GM19372 (cell line): Measurements from ENCODE around the gene SYP.
"Not testable (repeated sequence)": the region's sequence is repeated elsewhere in the genome, so short reads cannot be mapped to it uniquely, and the experiment has no call there.

ENCODE experiments used
- ATAC-seq: cut with Tn5 transposase; IDR thresholded peaks from one replicate; pipeline ENCODE4 v1.9.1; 2021; ENCODE audit warnings: mild to moderate bottlenecking, low read depth, moderate library complexity; ENCODE audit not compliant: unreplicated experiment

Gene SYP

DNA sequence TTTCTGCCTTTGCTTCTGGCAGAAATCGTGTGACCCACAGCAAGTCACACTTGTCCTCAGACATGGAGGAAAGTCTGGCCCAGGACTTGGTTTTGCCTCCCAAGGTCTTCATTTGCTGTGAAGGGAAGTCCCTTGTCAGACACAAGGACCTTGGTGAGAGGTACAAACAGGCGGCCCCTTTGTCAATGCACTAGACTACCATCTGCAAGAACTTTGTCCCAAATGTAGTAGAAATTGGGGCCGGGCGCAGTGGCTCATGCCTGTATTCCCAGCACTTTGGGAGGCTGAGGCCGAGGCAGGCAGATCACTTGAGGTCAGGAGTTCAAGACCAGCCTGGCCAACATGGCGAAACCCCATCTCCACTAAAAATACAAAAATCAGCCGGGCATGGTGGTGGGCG is 26.4 kb downstream of the SYP start:
- ATAC-seq, result not testable (repeated sequence)

DNA sequence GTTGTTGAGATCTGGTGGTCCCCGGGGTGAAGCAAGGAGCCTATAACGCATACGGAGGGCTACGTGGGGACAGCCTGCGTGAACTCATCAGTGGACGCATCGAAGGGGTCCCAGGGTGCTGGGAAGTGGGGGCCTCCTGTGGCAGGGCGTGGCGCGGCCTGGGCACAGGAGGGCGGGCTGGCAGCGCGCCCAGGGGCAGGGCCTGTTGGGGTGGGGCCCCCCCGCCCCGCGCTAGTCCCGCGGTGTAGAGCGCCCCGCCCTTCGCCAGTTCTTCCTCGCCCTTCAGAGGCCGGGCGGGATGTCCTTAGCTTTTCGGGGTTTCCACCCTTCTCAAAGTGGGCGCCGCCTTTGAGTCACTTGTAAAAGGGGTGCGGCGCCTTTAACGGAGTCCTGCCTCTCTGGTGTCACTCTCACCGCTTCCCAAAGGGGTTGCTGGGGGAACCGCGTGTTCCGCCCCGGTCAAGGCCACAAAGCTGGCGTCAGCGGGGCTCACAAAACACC is 27.7 kb downstream of the SYP start:
- peak; percentile 69 for ATAC-seq

DNA sequence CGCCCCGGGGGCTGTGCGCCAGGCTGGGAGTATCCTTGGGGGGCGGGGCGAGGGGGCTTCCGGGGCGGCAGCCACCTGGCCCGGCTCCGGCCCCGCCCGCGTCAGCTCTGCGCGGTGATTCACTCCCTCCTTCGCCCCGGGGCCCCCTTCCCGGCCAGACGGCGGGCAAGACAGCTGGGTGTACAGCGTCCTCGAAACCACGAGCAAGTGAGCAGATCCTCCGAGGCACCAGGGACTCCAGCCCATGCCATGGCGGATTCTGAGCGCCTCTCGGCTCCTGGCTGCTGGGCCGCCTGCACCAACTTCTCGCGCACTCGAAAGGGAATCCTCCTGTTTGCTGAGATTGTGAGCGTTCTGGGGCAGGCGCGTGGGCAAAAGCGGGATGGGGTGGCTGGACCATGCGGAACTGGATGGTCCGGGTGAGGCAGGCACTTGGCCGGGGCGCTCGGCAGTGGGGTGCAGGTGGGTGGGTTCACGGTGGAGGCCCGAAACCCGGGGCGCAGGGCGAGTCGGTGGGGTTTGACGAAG is 28.2 kb downstream of the SYP start, which contains the start of gene PLP2:
PLP2 (plus strand) TSS at position 147 of the 528 bp plus-strand sequence; CDS start at position 250, 103 bp downstream.
- ATAC-seq, result no peak

DNA sequence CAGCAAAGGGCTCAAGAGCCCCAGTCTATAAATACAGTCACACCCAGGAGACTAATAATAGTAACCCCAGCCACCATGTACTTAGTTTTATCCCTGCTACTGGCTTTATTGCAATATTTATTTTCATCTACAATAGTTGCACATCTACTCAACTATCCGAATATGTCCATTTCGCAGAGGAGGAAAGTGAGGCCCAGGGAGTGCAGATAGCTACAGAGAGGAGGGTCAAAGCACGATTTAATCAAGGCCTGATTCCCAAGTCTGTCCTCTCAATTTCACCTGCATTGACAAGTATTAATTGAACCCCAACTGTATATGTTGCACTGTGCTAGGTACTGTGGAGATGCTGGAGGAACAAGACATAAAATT is 32.3 kb downstream of the SYP start:
- no peak for ATAC-seq

DNA sequence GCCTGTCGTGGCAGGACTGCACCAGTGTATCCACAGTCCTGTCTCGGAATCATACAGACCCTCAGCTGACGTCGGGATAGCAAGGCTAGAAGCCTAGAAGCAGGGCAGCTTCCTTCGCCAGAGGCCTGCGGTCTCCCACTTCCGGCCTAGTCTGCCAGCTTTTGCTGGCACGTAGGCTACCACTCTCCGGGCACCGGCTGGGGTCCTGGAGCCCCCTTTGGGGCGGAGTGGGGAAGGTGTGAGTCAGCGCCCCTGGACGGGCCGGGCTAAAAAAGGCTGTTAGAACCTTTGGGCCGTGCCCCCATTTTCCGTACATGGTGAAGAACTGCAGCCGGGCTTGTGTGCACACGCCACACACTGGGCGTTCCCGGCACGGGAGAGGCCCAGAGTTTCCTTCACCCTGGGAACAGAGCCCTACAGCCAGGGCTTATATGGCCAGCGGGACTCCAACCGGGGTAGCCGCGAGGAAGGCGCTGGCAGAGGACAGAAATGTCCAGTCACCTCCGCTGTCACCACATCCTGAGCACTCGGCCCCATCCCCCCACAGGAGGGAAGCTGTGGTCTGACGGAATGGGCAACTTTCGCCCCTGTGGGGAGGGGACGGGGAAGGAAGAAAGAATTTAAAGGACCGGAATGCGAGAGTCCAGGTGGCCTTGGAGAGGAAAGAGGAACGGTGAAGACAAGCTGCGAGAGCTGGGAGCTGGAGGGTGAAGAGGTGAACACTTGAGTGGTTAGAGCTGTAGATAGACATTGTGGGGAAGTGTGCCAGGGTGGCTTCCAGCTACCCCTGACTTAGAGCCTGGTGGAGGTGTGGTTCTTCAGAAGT is 32.9 kb downstream of the SYP start:
- ATAC-seq, result no peak

DNA sequence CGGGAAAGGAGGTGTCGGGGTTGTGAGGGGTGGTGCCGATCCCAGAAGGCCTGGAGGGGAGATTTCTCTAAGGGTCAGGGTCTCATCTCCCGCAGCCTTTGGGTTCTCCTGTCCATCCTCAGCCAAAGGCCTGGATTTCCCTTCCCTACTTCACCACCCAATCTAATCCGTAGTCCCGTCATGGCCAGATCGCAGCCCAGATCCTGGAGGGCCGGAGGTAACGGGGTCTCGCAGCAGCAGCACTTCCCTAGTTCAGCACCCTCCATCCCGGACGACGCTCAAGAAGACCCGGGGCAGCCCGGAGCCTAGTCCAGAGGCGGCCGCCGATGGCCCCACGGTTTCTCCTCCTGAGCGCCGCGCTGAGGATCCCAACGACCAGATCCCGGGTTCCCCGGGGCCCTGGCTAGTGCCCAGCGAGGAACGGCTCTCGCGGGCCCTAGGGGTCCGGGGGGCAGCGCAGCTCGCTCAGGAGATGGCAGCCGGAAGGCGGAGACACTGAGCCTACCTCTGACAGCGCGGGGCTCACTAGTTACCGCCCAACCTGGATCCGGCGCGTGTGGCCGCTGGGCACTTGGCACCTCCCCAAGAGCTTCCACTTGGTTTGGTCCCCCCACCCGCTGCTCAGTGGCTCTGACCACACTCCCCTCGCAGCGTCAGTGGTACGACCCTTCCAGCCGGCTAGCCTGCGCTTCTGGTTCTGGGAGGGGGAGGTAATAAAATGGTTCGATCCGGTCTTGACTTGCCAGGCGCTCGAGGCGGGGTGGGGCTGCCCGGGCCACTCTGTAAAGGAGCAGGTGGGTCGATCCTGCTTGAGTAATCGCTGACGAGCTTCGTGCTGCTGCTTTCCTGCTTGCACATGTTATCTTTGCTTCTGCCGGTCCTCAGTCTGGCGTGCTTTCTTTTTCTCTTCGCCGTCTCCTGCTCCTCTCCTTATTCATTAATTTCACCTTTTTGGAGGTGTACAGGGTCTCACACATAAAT is 33.8 kb downstream of the SYP start:
- no peak for ATAC-seq

DNA sequence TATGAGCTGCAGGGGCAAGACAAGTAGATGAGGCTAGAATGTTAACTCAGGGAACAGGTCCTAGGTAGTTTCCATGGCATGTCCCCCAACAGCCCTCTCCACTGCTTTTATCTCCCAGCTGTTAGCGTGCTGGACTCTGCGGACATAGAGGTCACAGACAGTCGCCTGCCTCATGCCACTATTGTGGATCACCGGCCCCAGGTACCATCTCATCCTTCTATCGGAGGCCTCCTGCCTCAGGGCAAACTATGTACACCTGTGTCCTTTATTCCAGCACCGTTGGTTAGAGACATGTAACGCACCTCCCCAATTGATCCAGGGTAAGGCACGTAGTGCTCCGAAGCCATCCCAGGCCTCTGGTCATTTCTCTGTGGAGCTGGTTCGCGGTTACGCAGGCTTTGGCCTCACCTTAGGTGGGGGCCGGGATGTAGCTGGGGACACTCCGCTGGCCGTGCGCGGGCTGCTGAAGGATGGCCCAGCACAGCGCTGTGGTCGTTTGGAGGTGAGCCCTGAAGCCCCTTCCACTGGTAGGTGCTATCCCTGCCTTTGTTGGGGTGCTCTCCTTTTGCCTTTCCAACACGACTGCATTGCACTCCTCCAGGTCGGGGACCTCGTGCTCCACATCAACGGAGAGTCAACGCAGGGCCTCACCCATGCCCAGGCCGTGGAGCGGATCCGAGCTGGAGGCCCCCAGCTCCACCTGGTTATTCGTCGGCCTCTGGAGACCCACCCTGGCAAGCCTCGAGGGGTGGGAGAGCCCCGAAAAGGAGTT is 35.2 kb downstream of the SYP start:
- no peak for ATAC-seq

DNA sequence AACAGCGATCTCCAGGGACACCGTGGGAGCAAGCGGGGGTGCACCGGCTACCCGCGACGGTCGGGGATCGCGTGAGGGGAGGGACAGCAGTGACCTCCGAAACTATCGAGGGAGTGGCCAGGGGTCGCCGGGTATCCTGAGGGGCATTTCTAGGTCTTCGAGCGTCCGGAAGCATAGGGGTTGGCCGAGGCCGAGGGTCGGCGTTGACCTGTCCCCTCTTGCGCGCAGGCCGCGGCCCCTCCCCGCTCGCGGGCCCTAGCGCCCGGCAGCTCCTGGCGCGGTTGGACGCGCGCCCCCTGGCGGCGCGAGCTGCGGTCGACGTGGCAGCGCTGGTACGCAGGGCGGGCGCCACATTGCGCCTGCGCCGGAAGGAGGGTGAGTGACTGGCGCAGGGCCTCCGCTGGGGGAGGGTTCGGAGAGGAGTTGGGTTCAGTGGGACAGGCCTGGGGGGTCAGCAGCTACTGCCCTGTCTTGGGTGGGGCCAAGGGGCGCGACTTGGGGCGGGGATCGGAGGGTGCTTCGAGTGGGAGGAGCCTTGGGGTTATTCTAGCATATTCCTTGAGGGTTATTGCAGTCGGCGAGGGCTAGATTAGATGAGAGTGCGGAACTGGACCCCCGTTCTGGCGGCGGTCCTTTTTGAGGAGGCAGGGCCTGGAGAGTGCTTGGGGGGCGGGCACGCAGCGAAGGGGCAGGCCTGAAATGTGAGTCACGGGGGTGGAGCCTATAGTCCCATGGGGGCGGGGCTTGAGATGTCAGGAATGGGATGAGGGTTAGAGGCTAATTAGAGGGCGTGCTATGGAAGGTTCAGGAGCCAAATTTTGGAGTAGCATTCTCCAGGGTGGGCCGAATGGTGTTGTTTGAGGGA is 36.2 kb downstream of the SYP start:
- peak; percentile 63 for ATAC-seq

DNA sequence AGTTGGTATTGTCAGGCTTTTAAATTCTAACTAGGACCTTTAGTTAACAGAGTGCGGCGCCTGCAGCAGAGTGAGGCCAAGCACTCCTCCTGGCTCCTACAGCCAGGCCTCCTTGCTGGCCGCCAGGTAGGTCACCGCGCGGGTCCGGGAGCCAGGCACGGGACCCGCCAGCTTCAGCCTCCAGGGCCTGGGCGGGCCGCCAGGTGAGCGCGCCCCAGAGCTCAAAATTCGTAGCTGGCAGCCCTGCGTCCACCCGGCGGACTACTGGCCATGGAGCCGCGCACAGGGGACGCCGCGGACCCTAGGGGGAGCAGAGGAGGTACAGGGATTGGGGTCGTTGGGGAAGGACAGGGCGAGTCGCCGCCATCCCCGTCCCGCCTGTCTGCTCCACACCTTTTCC is 37.4 kb downstream of the SYP start, which contains the start of gene MAGIX:
MAGIX (plus strand) TSS at position 139 of the 400 bp plus-strand sequence; CDS start at position 271, 132 bp downstream.
- ATAC-seq, result no peak

DNA sequence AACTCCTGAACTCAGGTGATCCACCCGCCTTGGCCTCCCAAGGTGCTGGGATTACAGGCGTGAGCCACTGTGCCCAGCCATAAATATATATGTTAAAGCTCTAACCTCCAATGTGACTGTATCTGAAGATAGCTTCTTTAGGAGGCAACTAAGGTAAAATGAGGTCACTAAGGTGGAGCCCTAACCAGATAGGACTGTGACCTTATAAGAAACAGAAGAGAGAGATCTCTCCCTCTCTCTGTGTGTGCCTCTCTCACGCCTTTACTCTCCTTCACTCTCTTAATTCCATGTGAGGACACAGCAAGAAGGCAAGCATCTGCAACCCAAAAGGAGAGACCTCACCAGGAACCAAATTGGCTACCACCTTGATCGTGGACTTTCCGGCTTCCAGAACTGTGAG is 38.4 kb downstream of the SYP start:
- ATAC-seq, result no peak

DNA sequence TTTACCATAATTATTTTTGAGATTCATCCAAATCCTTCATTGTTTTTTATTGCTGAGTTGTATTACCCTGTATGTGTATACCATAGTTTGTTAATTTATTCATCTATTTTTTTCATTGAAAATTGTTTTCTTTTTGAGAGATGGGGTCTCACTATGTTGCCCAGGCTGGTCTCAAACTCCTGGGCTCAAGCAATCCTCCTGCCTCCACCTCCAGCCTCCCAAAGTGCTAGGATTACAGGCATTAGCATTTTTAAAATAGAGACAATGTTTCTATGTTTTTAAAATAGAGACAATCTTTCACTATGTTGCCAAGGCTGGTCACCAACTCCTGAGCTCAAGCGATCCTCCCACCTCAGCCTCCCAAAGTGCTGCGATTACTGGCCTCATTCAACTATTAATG is 39.1 kb downstream of the SYP start:
- no peak for ATAC-seq

DNA sequence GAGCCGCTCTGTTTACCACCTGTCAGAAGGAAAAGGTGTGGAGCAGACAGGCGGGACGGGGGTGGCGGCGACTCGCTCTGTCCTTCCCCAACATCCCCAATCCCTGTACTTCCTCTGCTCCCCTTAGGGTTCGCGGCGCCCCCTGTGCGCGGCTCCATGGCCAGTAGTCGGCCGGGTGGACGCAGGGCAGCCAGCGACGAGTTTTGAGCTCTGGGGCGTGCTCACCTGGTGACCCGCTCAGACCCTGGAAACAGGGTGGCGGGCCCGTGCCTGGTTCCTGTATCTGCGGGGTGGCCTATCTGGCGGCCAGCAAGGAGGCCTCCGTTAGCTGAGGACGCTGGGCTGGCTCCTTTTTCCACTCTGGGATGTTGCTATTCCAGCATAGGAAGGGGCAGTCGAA is 42.8 kb downstream of the SYP start:
- ATAC-seq, result no peak

DNA sequence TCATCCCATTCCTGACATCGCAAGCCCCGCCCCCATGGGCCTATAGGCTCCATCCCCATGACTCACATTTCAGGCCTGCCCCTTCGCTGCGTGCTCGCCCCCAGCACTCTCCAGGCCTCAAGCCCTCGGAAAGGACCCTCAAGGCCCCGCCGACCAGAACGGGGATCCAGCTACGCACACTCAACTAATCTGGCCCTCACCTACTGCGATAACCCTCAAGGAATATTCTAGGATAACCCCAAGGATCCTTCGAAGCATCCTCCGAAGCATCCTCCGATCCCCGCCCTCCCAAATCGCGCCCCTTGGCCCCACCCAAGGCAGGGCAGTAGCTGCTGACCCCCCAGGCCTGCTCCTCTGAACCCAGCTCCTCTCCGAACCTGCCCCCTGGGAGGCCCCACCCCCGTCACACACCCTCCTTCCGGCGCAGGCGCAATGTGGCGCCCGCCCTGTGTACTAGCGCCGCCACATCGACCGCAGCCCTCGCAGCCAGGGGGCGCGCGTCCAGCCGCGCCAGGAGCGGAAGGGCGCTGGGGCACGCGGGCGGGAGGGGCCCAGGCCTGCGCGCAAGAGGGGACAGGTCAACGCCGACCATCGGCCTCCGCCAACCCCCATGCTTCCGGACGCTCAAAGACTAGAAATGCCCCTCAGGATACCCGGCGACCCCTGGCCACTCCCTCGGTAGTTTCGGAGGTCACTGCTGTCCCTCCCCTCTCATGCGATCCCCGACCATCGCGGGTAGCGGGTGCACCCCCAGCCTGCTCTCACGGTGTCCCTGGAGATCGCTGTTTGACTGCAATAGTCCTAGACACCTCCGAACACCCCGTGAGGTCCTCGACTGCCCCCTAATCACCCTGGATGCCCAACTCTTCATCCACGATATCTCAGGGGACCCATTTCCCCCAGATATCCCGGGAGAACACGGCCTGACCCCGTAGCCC is 43.8 kb downstream of the SYP start:
- peak; percentile 90 for ATAC-seq

DNA sequence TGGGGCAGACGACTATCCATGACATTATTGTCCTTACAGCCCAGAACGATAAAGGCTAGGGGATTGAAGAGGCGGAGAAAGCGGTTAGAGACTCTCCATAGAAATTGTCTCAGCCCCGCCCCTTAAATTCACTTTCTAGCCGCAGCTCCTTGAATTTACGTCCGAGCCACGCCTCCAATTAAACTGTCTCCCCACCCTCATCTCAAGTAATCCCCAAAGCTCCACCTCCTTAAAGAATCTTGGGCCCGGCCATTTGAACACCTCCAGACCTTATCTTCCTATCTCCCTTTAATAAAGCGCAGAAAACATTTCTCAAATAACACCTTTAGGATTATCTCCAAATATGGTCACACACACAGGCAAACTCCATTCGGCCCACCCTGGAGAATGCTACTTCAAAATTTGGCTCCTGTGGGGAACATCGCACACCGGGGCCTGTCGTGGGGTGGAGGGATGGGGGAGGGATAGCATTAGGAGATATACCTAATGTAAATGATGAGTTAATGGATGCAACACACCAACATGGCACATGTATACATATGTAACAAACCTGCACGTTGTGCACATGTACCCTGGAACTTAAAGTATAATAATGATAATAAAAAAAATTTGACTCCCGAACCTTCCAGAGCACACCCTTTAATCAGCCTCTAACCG is 44.6 kb downstream of the SYP start:
- ATAC-seq, result no peak

DNA sequence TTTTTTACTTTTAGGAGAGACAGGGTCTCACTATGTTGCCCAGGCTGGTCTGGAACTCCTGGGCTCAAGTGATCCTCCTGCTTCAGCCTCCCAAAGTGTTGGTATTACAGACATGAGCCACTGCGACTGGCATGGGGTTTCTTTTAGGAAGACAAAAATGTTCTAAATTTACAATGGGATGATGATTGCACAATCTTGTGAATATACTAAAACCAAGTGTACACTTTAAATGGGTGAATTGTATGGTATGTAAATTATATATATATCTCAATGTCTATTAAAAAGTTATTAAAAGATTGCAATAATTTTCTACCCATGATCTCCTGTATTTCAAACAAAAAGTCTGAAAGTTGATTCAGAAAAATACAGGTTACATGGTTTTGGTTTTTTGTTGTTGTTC is 46.5 kb downstream of the SYP start:
- ATAC-seq, result no peak

DNA sequence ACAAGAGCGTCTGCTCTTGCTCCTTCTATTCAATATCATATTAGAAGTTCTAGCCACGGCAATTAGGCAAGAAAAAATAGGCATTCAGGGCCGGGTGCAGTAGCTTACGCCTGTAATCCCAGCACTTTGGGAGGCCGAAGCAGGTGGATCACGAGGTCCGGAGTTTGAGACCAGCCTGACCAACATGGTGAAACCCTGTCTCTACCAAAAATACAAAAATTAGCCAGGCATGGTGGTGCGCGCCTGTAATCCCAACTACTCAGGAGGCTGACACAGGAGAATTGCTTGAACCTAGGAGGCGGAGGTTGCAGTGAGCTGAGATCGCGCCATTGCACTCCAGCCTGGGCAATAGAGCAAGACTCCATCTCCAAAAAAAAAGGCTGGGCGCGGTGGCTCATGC is 50.7 kb downstream of the SYP start:
- ATAC-seq, result not testable (repeated sequence)

DNA sequence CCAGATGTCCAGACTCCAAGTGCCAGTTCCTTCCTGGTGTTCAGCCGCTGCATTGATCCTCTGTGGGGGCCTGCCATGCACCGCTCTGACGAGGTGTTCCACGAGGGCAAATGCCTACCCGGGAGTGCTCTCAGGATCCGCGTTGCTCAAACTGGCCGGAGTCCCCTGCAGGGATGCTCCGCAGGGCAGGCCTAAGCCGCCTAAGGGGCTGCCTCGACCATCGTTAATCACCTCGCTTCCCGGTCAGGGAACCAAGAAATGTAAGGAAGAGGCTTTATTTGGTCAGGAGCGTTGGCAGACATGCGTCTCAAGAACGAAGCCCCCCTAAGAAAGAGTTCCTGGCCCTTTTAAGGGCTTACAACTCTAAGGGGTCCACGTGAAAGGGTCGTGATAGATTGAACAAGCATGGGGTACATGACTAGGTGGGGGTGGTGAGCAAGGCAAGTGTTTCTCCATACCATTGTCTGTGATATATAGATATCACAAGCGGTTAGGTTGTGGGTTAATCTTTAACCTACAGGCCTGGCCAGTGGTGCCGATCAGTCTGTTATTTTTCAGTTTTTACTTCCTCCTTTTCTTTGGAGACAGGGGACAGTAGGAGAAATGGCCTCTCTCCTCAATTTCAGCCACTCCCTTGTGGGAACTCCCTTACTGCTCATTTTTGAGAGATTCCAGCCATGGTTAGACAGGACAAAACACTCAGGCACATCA is 51.4 kb downstream of the SYP start:
- not testable (repeated sequence) for ATAC-seq
